ENCODE results near the gene KCNMA1. TPM values are rescaled to one million over a fixed set of nuclear protein-coding genes. Genes with fewer than 3 reads are reported as not detected.
"Not testable (repeated sequence)": the region's sequence is repeated elsewhere in the genome, so short reads cannot be mapped to it uniquely, and the experiment has no call there.

KCNMA1 gene
- total and polyA plus RNA-seq, 3 donors from 2014 or later = 13.6 to 36.1 (median 24.7) TPM

DNA sequence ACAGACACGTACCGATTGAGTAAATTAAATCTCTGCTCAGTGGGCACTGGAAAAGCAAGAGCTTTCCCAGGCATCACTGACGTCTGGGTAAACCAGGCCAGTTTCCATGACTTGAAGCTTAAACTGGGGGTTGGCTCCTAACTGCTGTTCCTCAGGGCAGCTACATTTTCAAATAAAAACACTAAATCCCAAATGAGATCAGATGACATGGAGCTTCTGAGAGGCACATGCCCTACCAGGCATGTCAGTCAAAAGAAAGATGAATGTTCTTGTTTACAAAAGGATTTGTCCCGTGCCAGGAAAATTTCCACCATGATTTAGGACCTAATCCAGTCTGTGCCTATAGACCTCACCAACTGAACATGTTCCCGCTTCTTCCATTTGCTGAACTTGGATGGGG is 220.2 kb downstream of the KCNMA1 start:
- Histone ChIP-seq H3K27ac (no peak overlapping the region), H3K4me1 (no peaks in the 10 kb centered on the region), H3K27me3 (no peaks in the 10 kb centered on the region), H3K36me3 (ENCODE audit: low read depth, missing control alignments) (no peaks in the 10 kb centered on the region), H3K9me3 (no peaks in the 10 kb centered on the region), H3K4me3 (no peak overlapping the region)
- TF ChIP-seq POLR2A (IDR thresholded peaks at IDR 0.05) = no peak
- TF ChIP-seq, protein P1, sequence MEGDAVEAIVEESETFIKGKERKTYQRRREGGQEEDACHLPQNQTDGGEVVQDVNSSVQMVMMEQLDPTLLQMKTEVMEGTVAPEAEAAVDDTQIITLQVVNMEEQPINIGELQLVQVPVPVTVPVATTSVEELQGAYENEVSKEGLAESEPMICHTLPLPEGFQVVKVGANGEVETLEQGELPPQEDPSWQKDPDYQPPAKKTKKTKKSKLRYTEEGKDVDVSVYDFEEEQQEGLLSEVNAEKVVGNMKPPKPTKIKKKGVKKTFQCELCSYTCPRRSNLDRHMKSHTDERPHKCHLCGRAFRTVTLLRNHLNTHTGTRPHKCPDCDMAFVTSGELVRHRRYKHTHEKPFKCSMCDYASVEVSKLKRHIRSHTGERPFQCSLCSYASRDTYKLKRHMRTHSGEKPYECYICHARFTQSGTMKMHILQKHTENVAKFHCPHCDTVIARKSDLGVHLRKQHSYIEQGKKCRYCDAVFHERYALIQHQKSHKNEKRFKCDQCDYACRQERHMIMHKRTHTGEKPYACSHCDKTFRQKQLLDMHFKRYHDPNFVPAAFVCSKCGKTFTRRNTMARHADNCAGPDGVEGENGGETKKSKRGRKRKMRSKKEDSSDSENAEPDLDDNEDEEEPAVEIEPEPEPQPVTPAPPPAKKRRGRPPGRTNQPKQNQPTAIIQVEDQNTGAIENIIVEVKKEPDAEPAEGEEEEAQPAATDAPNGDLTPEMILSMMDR (IDR thresholded peaks at IDR 0.05) = no peak
- intact Hi-C loops (cut with DNase I; ENCODE audit: low total_unique reads) = no loop called here
- whole genome bisulfite sequencing, 2 donors = 75 to 85% methylated on average over 5 of the region's 5 CpGs
- no peak for DNase-seq

DNA sequence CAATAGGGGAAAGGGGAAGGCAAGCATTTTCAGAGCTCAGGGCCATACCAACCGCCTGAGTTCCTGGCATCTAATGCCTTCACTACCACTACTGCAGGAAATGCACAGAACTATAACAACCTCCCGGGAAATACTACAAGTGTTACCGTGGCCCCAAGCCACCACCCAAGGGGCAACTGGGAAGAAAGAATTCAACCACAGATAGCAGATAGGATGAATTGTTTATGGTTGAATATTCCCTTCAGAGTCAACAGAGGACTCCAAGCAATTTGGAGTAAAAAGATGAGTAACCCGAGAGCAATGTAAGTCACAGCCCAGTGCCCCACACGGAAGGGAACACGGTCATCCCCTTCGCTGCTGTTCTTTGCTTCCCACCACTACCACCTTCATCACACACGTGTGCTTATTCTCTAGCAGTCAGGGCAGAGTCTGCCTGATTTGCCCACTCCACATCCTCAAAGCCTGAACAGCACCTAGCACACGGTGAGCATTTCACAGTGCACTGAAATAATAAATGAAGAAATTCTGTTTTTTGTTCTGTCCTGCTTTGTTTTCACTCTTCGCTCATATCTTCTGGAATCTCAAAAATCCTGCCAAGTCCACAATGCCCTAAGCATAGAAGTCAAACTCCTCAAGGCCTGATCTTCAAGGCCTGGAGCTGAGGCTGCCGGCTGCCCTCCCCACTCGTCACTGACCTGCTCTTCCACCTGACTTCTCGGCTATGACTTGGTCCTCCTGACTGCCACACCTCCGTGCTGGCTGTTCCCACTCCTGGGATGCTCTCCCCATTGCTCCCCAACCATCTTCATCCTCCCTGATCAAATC is 221.1 kb downstream of the KCNMA1 start:
- no peak overlapping the region for H3K27ac ChIP-seq
- no peaks in the 10 kb centered on the region for H3K27me3 ChIP-seq
- H3K9me3 ChIP-seq = no peaks in the 10 kb centered on the region
- no peak for TF ChIP-seq POLR2A (IDR thresholded peaks at IDR 0.05)
- TF ChIP-seq, protein P1 (IDR thresholded peaks at IDR 0.05) = no peak
- DNase-seq = no peak
- intact Hi-C loops (cut with DNase I; ENCODE audit: low total_unique reads) = no loop called here
- H3K4me1 ChIP-seq = no peaks in the 10 kb centered on the region
- no peak overlapping the region for H3K4me3 ChIP-seq
- WGBS, 2 donors = 73 to 81% methylated on average over 14 of the region's 14 CpGs
- H3K36me3 ChIP-seq (ENCODE audit: low read depth, missing control alignments) = no peaks in the 10 kb centered on the region

DNA sequence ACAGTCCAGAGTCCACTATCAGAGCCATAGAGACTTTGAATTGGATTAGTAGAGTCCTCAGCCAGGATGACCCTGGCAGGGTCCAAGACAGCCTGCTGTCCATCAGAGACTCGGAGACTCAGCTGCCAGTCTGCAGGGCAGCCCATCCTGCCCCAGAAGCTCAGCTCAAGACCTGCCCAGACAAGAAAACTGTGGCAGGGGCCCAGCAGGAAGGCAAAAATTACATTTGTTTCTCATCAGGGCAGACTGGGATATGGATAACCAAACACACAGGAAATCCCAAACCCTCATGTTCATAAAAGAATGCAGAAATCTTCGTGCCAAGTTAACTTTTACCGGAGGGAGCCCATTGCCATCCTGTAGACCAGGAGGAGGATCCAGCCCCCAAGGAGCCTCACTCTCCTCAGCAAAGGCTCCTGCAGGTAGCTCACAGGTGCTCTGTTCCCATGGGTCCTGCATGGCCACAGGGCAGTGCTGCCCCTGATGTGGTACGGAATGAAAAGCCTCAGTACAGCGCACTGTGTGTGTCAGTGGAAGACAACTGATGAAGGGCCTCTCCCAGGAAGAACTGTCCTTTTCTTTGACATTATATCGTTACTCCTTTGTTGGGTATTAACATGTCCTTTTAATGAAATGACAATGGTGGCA is 222.2 kb downstream of the KCNMA1 start:
- H3K27ac ChIP-seq = no peak overlapping the region
- no peak for DNase-seq
- 88 to 91% methylated on average over 6 of the region's 6 CpGs for WGBS, 2 donors

DNA sequence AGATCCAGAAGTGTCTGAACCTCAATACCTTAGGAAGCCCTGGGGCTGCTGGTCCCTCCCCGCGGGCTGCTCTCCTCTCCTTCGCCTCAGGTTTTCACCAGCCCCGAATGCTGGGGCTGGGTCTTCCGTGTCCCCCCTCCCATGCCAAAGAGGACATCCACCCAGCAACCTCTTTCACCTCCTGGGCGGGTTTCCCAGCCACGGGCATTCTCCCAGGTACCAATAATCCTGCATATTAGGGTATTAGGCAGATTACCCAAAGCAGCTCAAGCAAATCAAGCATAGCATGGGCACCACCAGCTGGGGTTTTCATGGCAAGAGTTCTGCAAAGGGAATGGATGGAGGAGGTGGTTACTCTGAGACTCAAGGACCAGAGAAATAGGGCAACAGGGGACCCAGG is 224.4 kb downstream of the KCNMA1 start:
- H3K4me1 ChIP-seq = no peaks in the 10 kb centered on the region

More for the DNA sequence above, 222.2 kb downstream of the KCNMA1 start:
- no peak for TF ChIP-seq POLR2A (IDR thresholded peaks at IDR 0.05)
- TF ChIP-seq, protein P1 (IDR thresholded peaks at IDR 0.05) = no peak
- intact Hi-C loops (cut with DNase I; ENCODE audit: low total_unique reads) = no loop called here
- H3K4me3 ChIP-seq = no peak overlapping the region
- H3K36me3 ChIP-seq (ENCODE audit: low read depth, missing control alignments) = no peaks in the 10 kb centered on the region
- H3K4me1 ChIP-seq = no peaks in the 10 kb centered on the region
- no peaks in the 10 kb centered on the region for H3K9me3 ChIP-seq
- H3K27me3 ChIP-seq = no peaks in the 10 kb centered on the region

DNA sequence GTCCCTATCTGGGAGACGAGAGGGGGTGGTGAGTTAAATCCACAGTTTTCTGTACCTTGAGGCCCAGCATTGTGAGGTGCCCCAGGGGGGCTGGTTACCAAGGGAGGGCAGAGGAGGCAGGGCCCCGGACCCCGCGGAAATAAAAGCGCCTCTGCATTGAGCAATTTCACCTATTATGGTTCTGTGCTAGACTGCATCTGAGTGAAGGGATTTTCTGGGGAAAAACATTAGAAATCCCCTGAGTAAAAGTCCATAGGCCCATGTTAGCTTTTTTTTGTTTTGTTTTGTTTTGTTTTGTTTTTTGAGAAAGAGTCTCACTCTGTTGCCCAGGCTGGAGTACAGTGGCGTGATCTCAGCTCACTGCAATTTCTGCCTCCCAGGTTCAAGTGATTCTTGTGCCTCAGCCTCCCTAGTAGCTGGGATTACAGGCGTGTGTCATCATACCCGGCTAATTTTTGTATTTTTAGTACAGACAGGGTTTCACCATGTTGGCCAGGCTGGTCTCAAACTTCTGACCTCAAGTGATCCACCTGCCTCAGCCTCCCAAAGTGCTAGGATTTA is 225.0 kb downstream of the KCNMA1 start:
- WGBS, 2 donors = 94 to 96% methylated on average over 8 of the region's 8 CpGs
- H3K27ac ChIP-seq; H3K9me3 ChIP-seq; DNase-seq; H3K4me3 ChIP-seq; H3K4me1 ChIP-seq; intact Hi-C loops (cut with DNase I; ENCODE audit: low total_unique reads); H3K27me3 ChIP-seq; H3K36me3 ChIP-seq (ENCODE audit: low read depth, missing control alignments): not testable (repeated sequence)

More for the DNA sequence above, 224.4 kb downstream of the KCNMA1 start:
- no peaks in the 10 kb centered on the region for H3K27me3 ChIP-seq
- H3K27ac ChIP-seq = no peak overlapping the region
- no peak for DNase-seq
- TF ChIP-seq, protein P1 (IDR thresholded peaks at IDR 0.05) = no peak
- no peak for TF ChIP-seq POLR2A (IDR thresholded peaks at IDR 0.05)
- 89% methylated on average over 7 of the region's 7 CpGs for WGBS, 2 donors
- no peak overlapping the region for H3K4me3 ChIP-seq
- H3K9me3 ChIP-seq = no peaks in the 10 kb centered on the region
- H3K36me3 ChIP-seq (ENCODE audit: low read depth, missing control alignments) = no peaks in the 10 kb centered on the region
- intact Hi-C loops (cut with DNase I; ENCODE audit: low total_unique reads) = no loop called here
